Stimulated activated CD8-positive, alpha-beta memory T cell treated with anti-CD3 and anti-CD28 coated beads, Interleukin-7, amount 100 ng/mL, for 4 hours (primary cell): Measurements from ENCODE around the gene SIRT5.

Experiments
- DNase-seq, 2 donors: peaks; one replicate each; pipeline ENCODE4 v3.0.0-alpha.2; 2020; ENCODE audit warnings: low read depth in 2 of 2

The SIRT5 gene

GRCh38 chr6:13586603-13587542 is 12.5 kb downstream of the SIRT5 start:
- DNase-seq: no peak

GRCh38 chr6:13589801-13590200 is 15.4 kb downstream of the SIRT5 start:
- DNase-seq: no peak

GRCh38 chr6:13590574-13591153 is 16.3 kb downstream of the SIRT5 start:
- no peak for DNase-seq

- DNase-seq: no peak
Measured at GRCh38 chr6:13591205-13591921, 17.0 kb downstream of the SIRT5 start.

- DNase-seq: no peak
Measured at GRCh38 chr6:13593103-13593502, 18.7 kb downstream of the SIRT5 start.

- no peak for DNase-seq
Measured at GRCh38 chr6:13593720-13594119, 19.3 kb downstream of the SIRT5 start.

GRCh38 chr6:13597073-13597472 is 22.7 kb downstream of the SIRT5 start:
- no peak for DNase-seq

GRCh38 chr6:13600036-13600435 is 25.6 kb downstream of the SIRT5 start:
- DNase-seq: no peak

- DNase-seq: no peak
Measured at GRCh38 chr6:13604135-13604534, 29.7 kb downstream of the SIRT5 start.

GRCh38 chr6:13604546-13605416 is 30.4 kb downstream of the SIRT5 start:
- DNase-seq: no peak

GRCh38 chr6:13605634-13606033 is 31.2 kb downstream of the SIRT5 start:
- DNase-seq: no peak

- DNase-seq: no peak
Measured at GRCh38 chr6:13611715-13612114, 37.3 kb downstream of the SIRT5 start.

GRCh38 chr6:13613029-13613594 is 38.7 kb downstream of the SIRT5 start:
- no peak for DNase-seq

GRCh38 chr6:13614126-13614925 is 39.9 kb downstream of the SIRT5 start:
- DNase-seq: no peak

- peak; percentile 96 for DNase-seq
Measured at GRCh38 chr6:13614926-13615791, 40.8 kb downstream of the SIRT5 start, which contains the start of gene NOL7. TSS of gene NOL7 (plus strand) at chr6:13615335. CDS start at chr6:13615359, 24 bp downstream.

GRCh38 chr6:13615792-13616120 is 41.4 kb downstream of the SIRT5 start:
- DNase-seq: peak; percentile 5 to 28

GRCh38 chr6:13617066-13617465 is 42.7 kb downstream of the SIRT5 start:
- DNase-seq: no peak

- no peak for DNase-seq
Measured at GRCh38 chr6:13624871-13625288, 50.5 kb downstream of the SIRT5 start.

- DNase-seq: no peak
Measured at GRCh38 chr6:13629459-13630116, 55.2 kb downstream of the SIRT5 start.
